Measurements from ENCODE around the gene ZSCAN31.

ZSCAN31 gene

DNA sequence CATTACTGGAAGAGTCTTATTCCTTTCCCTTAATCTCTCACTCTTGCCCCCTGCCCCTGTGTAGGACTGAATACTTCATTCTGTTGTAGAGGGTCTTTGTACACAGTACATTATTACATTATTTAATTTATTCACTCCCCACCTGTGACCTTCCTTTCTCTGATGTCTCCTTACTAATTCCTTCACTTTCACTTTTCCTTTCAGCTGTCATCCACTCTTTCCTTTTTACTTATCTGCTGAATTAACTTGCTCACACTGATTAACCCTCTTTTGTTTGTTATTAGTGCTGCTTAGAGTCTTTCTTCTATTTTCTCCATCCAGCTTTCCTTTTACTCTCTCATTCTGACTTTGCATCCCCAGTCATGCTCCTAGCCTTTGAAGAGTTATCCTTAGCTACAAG, 61.1 kb downstream of the ZSCAN31 start:
- Histone ChIP-seq H3K4me1 (ENCODE audit: insufficient read depth, low read length) (no peaks in the 10 kb centered on the region), H3K9me3 (ENCODE audit: control insufficient read depth, insufficient read depth, low read length) (no peaks in the 10 kb centered on the region), H3K36me3 (ENCODE audit: insufficient read depth, low read length) (peaks cover 17% of the 10 kb centered on the region), H3K9ac (ENCODE audit: low read depth, low read length) (no peak overlapping the region)

All from ES-I3 (cell line).